MCF 10A (cell line): Measurements from ENCODE around the gene TRAPPC3. TPM values are rescaled to one million over a fixed set of nuclear protein-coding genes. Genes with fewer than 3 reads are reported as not detected.

ENCODE experiments used
- BruUV-seq: library from RNA; stranded (reverse); fragments of 400-500 nt; replicated peaks from 2 replicates; lab custom pipeline; 2021; lab: Mats Ljungman, UMichigan
- CTCF ChIA-PET: fragments of 300-600 bp; sonication (Branson Sonifier 250); formaldehyde crosslinking; extraction: SDS; loops from one replicate; lab custom pipeline; 2021; ENCODE audit warnings: antibody characterized with exemption, inconsistent platforms; lab: Yijun Ruan, JAX
- POLR2A ChIA-PET: fragments of 300-600, 350-650 bp; sonication (Branson Sonifier 250); formaldehyde crosslinking; extraction: SDS; loops from one replicate; lab custom pipeline; 2020; ENCODE audit warnings: antibody characterized with exemption, inconsistent platforms; lab: Yijun Ruan, JAX
- DNase-seq: peaks from one replicate; pipeline ENCODE4 v3.0.0-alpha.2; 2018; ENCODE audit not compliant: unreplicated experiment
- H3K27ac Mint-ChIP-seq: one replicate; pipeline ENCODE4 v1.8.0; 2022; ENCODE audit warnings: mild to moderate bottlenecking, low read depth, mixed read lengths; ENCODE audit not compliant: unreplicated experiment
- H3K27me3 Mint-ChIP-seq: one replicate; pipeline ENCODE4 v1.8.0; 2022; ENCODE audit warnings: mixed read lengths; ENCODE audit not compliant: insufficient read depth, unreplicated experiment
- H3K36me3 Mint-ChIP-seq: one replicate; pipeline ENCODE4 v1.8.0; 2022; ENCODE audit warnings: mild to moderate bottlenecking, moderate library complexity, mixed read lengths; ENCODE audit not compliant: insufficient read depth, unreplicated experiment
- H3K4me1 Mint-ChIP-seq: one replicate; pipeline ENCODE4 v1.8.0; 2022; ENCODE audit warnings: mixed read lengths; ENCODE audit not compliant: insufficient read depth, unreplicated experiment
- H3K4me3 Mint-ChIP-seq: one replicate; pipeline ENCODE4 v1.8.0; 2022; ENCODE audit warnings: mild to moderate bottlenecking, moderate library complexity, mixed read lengths; ENCODE audit not compliant: unreplicated experiment
- H3K9me3 Mint-ChIP-seq: one replicate; pipeline ENCODE4 v1.8.0; 2022; ENCODE audit warnings: mixed read lengths; ENCODE audit not compliant: unreplicated experiment
- CTCF ChIP-seq: fragments of 200-600 bp; IDR thresholded peaks from one replicate; pipeline ENCODE4 v1.8.0; 2022; ENCODE audit warnings: antibody characterized with exemption, mild to moderate bottlenecking; ENCODE audit not compliant: unreplicated experiment
- intact Hi-C: fragments of 100-400 bp; cut with micrococcal nuclease; formaldehyde crosslinking; loops from 2 replicates; pipeline ENCODE4 v1.14.1; 2022
- total RNA-seq: library from RNA; stranded (reverse); gene quantifications from 2 replicates; pipeline ENCODE4 v1.2.3, GENCODE V29; 2022

The TRAPPC3 gene
- total RNA-seq, 1 experiment from 2014 or later, result 72.8 TPM

GRCh38 chr1:36133484-36133883 is 15.8 kb downstream of the TRAPPC3 start:
- no peak overlapping the region for H3K27ac Mint-ChIP-seq
- ChIA-PET POLR2A (interaction anchor here (0.8 to 1.2 kb wide), 2 partner anchors 90 to 253 kb away, joined by 3 read pairs; partner anchors contain the start of gene THRAP3), CTCF (interaction anchor here (0.6 to 2.5 kb wide), 14 partner anchors 9 to 332 kb away, joined by 3 to 11 read pairs (median 4); partner anchors contain the start of gene TRAPPC3)
- H3K36me3 Mint-ChIP-seq, result peaks cover 24% of the 10 kb centered on the region
- no peak overlapping the region for H3K4me3 Mint-ChIP-seq
- H3K27me3 Mint-ChIP-seq, result no peaks in the 10 kb centered on the region
- H3K4me1 Mint-ChIP-seq, result peaks cover 21% of the 10 kb centered on the region
- BruUV-seq, result no TSS peak
- intact Hi-C loops, result no loop called here
- no peaks in the 10 kb centered on the region for H3K9me3 Mint-ChIP-seq
- peak; percentile 85 for DNase-seq
- no peak for TF ChIP-seq CTCF

GRCh38 chr1:36132029-36132428 is 17.3 kb downstream of the TRAPPC3 start:
- H3K4me3 Mint-ChIP-seq, result no peak overlapping the region
- H3K4me1 Mint-ChIP-seq, result peaks cover 21% of the 10 kb centered on the region
- ChIA-PET POLR2A (interaction anchor here (0.9 kb wide), 1 partner anchor 18 kb away, joined by 4 read pairs; the partner anchor contains the start of gene TRAPPC3), CTCF (interaction anchor here (0.7 to 1.6 kb wide), 6 partner anchors 10 to 99 kb away, joined by 3 read pairs; partner anchors contain the start of gene TRAPPC3)
- no peaks in the 10 kb centered on the region for H3K9me3 Mint-ChIP-seq
- intact Hi-C loops, result no loop called here
- no peak for TF ChIP-seq CTCF
- H3K27me3 Mint-ChIP-seq, result no peaks in the 10 kb centered on the region
- BruUV-seq, result no TSS peak
- H3K36me3 Mint-ChIP-seq, result peaks cover 12% of the 10 kb centered on the region
- DNase-seq, result no peak
- H3K27ac Mint-ChIP-seq, result no peak overlapping the region

GRCh38 chr1:36128905-36129206 is 20.4 kb downstream of the TRAPPC3 start:
- H3K27me3 Mint-ChIP-seq, result peaks cover 11% of the 10 kb centered on the region
- DNase-seq, result no peak
- TF ChIP-seq CTCF, result no peak
- H3K36me3 Mint-ChIP-seq, result peaks cover 5% of the 10 kb centered on the region
- no peak overlapping the region for H3K27ac Mint-ChIP-seq
- peaks cover 5% of the 10 kb centered on the region for H3K4me1 Mint-ChIP-seq
- H3K4me3 Mint-ChIP-seq, result no peak overlapping the region
- ChIA-PET POLR2A (interaction anchor here (0.9 kb wide), 1 partner anchor 1467 kb away, joined by 4 read pairs; the partner anchor contains the start of gene GNL2), CTCF (interaction anchor here (0.9 kb wide), 1 partner anchor 266 kb away, joined by 4 read pairs; no protein-coding TSS in a partner anchor)
- intact Hi-C loops, result no loop called here
- no TSS peak for BruUV-seq
- no peaks in the 10 kb centered on the region for H3K9me3 Mint-ChIP-seq

GRCh38 chr1:36128126-36128904 is 21.0 kb downstream of the TRAPPC3 start:
- Mint-ChIP-seq H3K27me3 (peaks cover 17% of the 10 kb centered on the region), H3K4me3 (no peak overlapping the region), H3K27ac (no peak overlapping the region), H3K36me3 (peaks cover 5% of the 10 kb centered on the region), H3K9me3 (no peaks in the 10 kb centered on the region), H3K4me1 (no peaks in the 10 kb centered on the region)
- intact Hi-C loops, result no loop called here
- no TSS peak for BruUV-seq
- CTCF ChIA-PET, result interaction anchor here (0.9 kb wide), 2 partner anchors 28 to 265 kb away, joined by 4 to 5 read pairs; no protein-coding TSS in a partner anchor
- POLR2A ChIA-PET, result interaction anchor here (0.9 kb wide), 1 partner anchor 1468 kb away, joined by 4 read pairs; the partner anchor contains the start of gene GNL2
- no peak for TF ChIP-seq CTCF
- no peak for DNase-seq
